HG03432 (cell line): ENCODE measurements around the gene USP13.

Source experiments
- ATAC-seq: cut with Tn5 transposase; IDR thresholded peaks from one replicate; pipeline ENCODE4 v1.9.1; 2021; ENCODE audit warnings: mild to moderate bottlenecking, moderate library complexity; ENCODE audit not compliant: unreplicated experiment

Gene USP13

DNA sequence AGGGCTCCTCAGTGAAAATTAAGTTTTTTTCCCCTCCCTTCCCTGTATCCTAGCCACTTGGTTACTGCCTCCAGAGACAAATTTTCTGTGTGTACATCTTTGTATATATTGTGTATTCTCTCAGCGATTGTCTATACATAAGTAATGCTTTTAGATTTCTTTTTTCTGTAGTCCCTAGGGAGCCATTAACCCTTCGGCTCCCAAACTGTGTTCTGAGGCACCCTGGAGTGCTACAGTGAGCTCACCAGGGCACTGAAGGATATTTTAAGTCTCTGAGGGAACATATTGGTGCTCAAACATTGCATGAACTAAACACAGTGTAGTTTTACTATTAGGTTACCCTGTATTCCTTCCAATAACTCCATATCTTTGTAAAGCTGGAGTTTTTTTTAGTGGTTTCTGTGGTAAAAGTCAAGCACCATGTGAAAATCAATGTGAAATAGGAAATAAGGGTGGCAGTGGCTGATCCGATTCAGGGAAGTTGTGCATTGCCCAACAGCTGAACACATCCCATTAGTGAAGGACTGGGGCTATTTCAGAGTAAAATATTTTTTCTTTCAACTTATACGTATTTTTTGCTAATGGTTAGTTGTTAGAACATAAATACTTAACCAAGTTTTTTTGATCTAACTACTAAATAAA lies 43.0 kb downstream of the USP13 start:
- no peak for ATAC-seq

DNA sequence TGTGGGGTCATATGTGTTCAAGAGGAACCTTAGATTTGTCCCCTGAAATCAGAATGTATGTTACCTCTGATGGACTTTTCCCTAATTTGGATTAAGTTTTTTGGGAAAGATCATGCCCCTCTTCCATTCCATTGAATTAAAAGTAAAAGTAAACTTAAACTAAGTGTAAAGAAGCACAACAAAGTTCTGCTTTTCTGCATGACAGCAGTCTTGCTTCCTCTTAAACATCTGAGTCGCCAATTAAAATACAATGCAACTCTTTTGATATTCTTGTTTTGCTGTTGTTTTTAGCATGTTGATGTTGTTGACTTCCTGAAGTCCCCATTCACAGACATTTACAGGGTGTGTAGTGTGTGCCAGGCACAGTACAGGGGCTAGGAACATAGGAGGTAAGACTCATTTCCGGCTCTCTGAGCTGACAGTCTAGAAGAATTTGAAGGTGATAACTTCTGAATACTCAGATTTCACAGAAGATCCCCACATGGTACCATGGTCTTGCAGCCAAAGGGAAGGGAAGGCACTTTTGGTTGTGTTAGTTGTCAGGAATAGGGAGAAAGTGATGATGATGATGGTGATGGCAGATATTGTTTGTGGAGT lies 45.0 kb downstream of the USP13 start:
- ATAC-seq: no peak

DNA sequence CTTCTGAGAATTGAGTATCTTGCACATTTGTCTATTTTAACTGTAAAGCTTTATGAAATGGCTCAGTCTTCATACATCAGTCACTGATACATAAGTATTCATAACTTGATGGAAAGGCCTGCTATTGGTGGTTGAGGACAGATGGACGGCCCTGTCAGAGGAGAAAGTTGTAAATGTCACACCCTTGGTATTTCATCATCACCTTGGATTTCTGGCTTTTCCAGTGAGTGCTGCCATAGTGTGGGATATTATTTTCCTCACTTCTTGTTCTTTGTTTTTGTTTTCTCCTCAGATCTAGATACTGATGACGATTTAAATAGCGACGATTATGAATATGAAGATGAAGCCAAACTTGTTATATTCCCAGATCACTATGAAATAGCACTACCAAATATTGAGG lies 47.9 kb downstream of the USP13 start:
- no peak for ATAC-seq

- ATAC-seq: no peak
Observed at GRCh38 chr3:179701176-179701827, 48.5 kb downstream of the USP13 start.

- ATAC-seq: no peak
Observed at GRCh38 chr3:179702271-179702947, 49.6 kb downstream of the USP13 start.

- no peak for ATAC-seq
Observed at GRCh38 chr3:179703816-179704215, 51.0 kb downstream of the USP13 start.

GRCh38 chr3:179706233-179706632 lies 53.4 kb downstream of the USP13 start:
- ATAC-seq: no peak

DNA sequence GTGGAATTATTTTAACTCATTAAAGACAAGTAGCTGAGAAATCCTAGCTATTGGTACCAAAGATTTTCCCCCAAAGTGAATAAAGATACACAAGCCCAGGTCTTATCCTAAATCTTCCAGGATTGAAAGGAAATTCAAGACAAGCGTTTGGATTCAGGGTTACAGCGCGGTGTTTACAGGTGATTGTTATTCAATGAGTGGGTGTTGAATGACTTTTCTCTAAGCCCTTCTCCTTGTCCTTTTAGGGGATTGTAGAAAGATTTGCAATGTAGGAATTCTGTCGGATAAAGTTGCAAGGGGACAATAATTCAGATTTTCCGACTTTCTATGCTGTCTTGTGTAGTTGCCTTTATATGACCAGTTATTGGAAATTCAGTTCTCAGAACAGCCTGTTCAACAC lies 57.2 kb downstream of the USP13 start:
- ATAC-seq: no peak

GRCh38 chr3:179713643-179714090 lies 60.8 kb downstream of the USP13 start:
- ATAC-seq: no peak

GRCh38 chr3:179715582-179715981 lies 62.7 kb downstream of the USP13 start:
- ATAC-seq: no peak

DNA sequence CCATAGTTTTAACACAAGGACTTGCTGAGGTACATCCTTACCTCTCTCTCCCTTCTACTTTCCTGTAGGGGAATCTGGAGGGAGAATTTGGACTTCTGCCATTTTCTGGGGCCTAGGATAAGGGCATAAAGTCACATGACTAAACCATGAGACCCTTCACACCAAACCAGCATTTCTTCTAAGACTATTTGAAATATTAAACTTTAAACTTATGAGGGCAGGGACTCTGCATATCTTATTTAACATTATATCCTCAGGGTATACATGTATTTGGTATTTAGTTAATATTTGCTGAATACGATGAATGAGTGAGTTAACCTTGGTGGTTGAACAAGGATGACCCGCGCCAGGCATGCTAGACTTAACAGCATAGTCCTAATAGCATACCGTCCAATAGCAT lies 63.4 kb downstream of the USP13 start:
- no peak for ATAC-seq

- no peak for ATAC-seq
Observed at GRCh38 chr3:179716811-179717210, 64.0 kb downstream of the USP13 start.

- no peak for ATAC-seq
Observed at GRCh38 chr3:179717219-179717618, 64.4 kb downstream of the USP13 start.

DNA sequence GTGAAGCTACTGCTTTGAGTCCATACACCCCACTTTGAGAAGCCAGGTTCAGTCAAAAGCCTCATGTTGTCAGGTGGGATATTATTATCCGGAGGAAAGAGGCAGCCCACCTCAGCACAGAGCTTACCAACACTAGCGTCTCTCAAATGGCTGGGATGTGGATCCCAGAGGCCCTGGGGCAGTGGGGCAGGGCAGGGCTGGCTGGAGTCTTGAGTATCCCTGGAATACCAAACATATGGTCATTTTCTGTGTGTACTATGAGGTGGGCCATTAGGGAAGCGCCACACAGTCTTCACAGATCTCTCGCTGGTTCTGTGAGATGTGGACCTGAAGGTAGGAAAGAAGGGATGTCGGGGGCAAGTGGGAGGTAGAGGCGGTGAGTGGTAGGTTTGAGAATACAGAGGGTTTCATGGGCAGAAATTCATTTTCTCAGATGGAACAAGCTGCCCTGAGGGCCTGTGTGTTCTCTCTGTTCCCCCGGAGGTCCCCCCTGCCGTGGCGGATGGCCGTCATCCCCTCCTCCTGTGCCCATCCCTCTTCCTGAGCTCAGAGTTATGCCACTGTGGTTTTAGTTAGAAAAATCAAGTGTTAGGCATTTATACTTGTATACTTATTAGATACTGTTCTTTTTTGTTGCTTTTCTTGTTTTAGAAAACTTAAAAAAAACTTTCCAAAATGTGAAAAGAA lies 66.4 kb downstream of the USP13 start:
- ATAC-seq: no peak

- ATAC-seq: no peak
Observed at GRCh38 chr3:179720196-179720595, 67.4 kb downstream of the USP13 start.

GRCh38 chr3:179723617-179724016 lies 70.8 kb downstream of the USP13 start:
- no peak for ATAC-seq

DNA sequence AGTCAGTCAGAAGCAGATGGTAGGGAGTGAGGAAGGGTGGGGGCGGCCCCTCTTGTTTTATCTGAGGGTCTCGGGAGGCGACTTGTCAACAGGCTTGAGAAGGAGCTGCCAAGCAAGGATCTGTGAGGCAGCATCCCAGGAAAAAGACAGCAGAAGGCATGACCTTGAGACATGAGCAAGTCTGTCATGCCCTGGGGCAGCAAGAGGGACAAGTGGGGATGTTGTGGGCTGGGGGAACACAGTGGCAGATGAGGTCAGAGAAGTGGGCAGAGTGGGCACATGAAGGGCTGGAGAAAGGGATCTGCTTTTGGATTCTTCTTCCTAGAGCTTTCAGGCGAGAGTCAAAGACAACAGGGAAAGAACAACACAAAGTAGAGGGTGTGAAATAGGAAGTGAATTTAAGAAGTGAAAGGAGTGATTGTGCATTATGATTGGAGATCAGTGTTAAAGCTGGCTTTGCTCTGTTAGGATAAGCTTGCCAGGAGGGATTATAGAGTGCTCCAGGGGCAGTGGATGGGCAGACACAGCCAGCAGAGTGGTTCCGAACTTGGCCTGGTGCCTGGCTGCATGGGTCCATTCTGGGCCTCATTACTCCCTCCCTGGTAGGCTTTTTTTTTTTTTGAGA lies 73.3 kb downstream of the USP13 start:
- ATAC-seq: no peak

GRCh38 chr3:179729086-179729485 lies 76.2 kb downstream of the USP13 start:
- ATAC-seq: no peak

DNA sequence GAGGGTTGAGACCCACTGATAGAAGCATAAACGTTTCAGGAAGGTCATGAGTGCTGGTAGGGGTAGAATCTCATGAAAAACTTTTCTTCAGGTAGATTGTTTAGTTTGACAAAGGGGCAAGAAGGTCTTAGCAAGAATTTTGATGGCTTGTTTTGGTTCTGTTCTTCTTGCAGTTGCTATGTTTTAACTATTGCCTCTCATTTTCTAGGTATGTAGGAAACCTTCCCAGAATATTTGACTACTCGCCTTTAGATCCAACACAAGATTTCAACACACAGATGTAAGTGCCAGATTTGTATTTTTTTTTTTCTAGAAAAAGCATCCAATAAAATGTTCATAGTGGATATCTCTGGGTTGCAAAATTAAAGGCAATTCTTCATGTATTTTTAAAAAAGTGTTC lies 77.1 kb downstream of the USP13 start:
- ATAC-seq: no peak

- no peak for ATAC-seq
Observed at GRCh38 chr3:179730506-179730905, 77.7 kb downstream of the USP13 start.

- ATAC-seq: no peak
Observed at GRCh38 chr3:179731544-179731943, 78.7 kb downstream of the USP13 start.
